Bronchial epithelial cell (primary cell): Measurements from ENCODE around the gene OR1L8. TPM values are rescaled to one million over a fixed set of nuclear protein-coding genes. Genes with fewer than 3 reads are reported as not detected.

Experiments used
- DNase-seq: peaks from one replicate; pipeline ENCODE4 v3.0.0-alpha.2; 2010; ENCODE audit warnings: low read depth
- FAIRE-seq: peaks from 2 replicates; lab custom pipeline; 2011; peaks lifted over from hg19 to GRCh38; lab: Jason Lieb, UNC
- H3K27me3 ChIP-seq: 2 replicates; pipeline ENCODE4 v1.5.1; 2011; ENCODE audit warnings: low read length; ENCODE audit not compliant: control insufficient read depth, insufficient read depth
- H3K36me3 ChIP-seq: 2 replicates; pipeline ENCODE4 v1.5.1; 2011; ENCODE audit warnings: low read length; ENCODE audit not compliant: control insufficient read depth, insufficient read depth
- H3K4me3 ChIP-seq: 2 replicates; pipeline ENCODE4 v1.5.1; 2011; ENCODE audit warnings: mild to moderate bottlenecking, low read depth, low read length, control low read depth
- total RNA-seq: library from RNA; depleted of rRNA; stranded (reverse); fragments of >200 nt; gene quantifications from 2 replicates; pipeline ENCODE4 v1.2.1, GENCODE V29; 2014
- TF ChIP-seq, protein P1 (sequence below): IDR thresholded peaks from 2 replicates; pipeline ENCODE4 v1.5.1; 2011; ENCODE audit warnings: mild to moderate bottlenecking, moderate library complexity, low read length, control low read depth, inconsistent platforms; ENCODE audit not compliant: insufficient read depth, severe bottlenecking

The OR1L8 gene
- total RNA-seq, 1 donor from 2014 or later, result not detected

- TF ChIP-seq, protein P1, sequence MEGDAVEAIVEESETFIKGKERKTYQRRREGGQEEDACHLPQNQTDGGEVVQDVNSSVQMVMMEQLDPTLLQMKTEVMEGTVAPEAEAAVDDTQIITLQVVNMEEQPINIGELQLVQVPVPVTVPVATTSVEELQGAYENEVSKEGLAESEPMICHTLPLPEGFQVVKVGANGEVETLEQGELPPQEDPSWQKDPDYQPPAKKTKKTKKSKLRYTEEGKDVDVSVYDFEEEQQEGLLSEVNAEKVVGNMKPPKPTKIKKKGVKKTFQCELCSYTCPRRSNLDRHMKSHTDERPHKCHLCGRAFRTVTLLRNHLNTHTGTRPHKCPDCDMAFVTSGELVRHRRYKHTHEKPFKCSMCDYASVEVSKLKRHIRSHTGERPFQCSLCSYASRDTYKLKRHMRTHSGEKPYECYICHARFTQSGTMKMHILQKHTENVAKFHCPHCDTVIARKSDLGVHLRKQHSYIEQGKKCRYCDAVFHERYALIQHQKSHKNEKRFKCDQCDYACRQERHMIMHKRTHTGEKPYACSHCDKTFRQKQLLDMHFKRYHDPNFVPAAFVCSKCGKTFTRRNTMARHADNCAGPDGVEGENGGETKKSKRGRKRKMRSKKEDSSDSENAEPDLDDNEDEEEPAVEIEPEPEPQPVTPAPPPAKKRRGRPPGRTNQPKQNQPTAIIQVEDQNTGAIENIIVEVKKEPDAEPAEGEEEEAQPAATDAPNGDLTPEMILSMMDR, result no peak
- Histone ChIP-seq H3K27me3 (peaks cover 2% of the 10 kb centered on the region), H3K4me3 (no peak within 1 kb of the TSS), H3K36me3 (no peaks in the 10 kb centered on the region)
- DNase-seq (no peak), FAIRE-seq (no peak)
Measured at GRCh38 chr9:122527193-122527592, 56.0 kb downstream of the OR1L8 start, which contains the start of gene OR1N1. OR1N1 (minus strand) TSS chr9:122527293; CDS start chr9:122527293, 0 bp downstream.

GRCh38 chr9:122526602-122527001, 56.6 kb downstream of the OR1L8 start:
- DNase-seq (no peak), FAIRE-seq (no peak)
- Histone ChIP-seq H3K36me3 (no peaks in the 10 kb centered on the region), H3K4me3 (no peak overlapping the region), H3K27me3 (peaks cover 2% of the 10 kb centered on the region)
- TF ChIP-seq, protein P1, result no peak

DNA sequence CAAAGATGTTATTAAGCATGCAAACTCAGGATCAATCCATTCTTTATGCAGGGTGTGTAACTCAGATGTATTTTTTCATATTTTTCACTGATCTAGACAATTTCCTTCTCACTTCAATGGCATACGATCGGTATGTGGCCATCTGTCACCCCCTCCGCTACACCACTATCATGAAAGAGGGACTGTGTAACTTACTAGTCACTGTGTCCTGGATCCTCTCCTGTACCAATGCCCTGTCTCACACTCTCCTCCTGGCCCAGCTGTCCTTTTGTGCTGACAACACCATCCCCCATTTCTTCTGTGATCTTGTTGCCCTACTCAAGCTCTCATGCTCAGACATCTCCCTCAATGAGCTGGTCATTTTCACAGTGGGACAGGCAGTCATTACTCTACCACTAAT, 63.8 kb downstream of the OR1L8 start:
- no peak overlapping the region for H3K4me3 ChIP-seq
- FAIRE-seq, result no peak
- TF ChIP-seq, protein P1, result no peak
- H3K27me3 ChIP-seq, result no peaks in the 10 kb centered on the region
- H3K36me3 ChIP-seq, result no peaks in the 10 kb centered on the region
- DNase-seq, result no peak

- no peak for FAIRE-seq
- DNase-seq, result no peak
Measured at GRCh38 chr9:122518841-122519240, 64.3 kb downstream of the OR1L8 start, which contains the start of gene OR1J4. OR1J4 (plus strand) TSS chr9:122519141; CDS start chr9:122519141, 0 bp downstream.

GRCh38 chr9:122518226-122518625, 65.0 kb downstream of the OR1L8 start:
- Histone ChIP-seq H3K27me3 (no peaks in the 10 kb centered on the region), H3K36me3 (no peaks in the 10 kb centered on the region), H3K4me3 (no peak overlapping the region)
- FAIRE-seq (no peak), DNase-seq (no peak)
- TF ChIP-seq, protein P1, result no peak

More at GRCh38 chr9:122518841-122519240, 64.3 kb downstream of the OR1L8 start, which contains the start of gene OR1J4:
- TF ChIP-seq, protein P1, result no peak
- no peak within 1 kb of the TSS for H3K4me3 ChIP-seq
- H3K27me3 ChIP-seq, result no peaks in the 10 kb centered on the region
- H3K36me3 ChIP-seq, result no peaks in the 10 kb centered on the region

Other genes starting within 250 kb of the OR1L8 start
- gene PTGS1, start 212.4 kb downstream of the OR1L8 start, total RNA-seq, result 0.77 and 1.3 TPM in 2 replicates
- not detected in 2 replicates for gene OR1J1, start 105.5 kb downstream of the OR1L8 start, total RNA-seq
- gene OR1J2, start 72.6 kb downstream of the OR1L8 start, total RNA-seq, result not detected in 2 replicates
- gene OR1J4, start 64.2 kb downstream of the OR1L8 start, total RNA-seq, result not detected in 2 replicates
- not detected in 2 replicates for gene OR1N1, start 56.1 kb downstream of the OR1L8 start, total RNA-seq
- not detected in 2 replicates for gene OR1N2, start 30.3 kb downstream of the OR1L8 start, total RNA-seq
- not detected in 2 replicates for gene OR1Q1, start 31.4 kb upstream of the OR1L8 start, total RNA-seq
- gene OR1B1, start 74.2 kb upstream of the OR1L8 start, total RNA-seq, result not detected in 2 replicates
- gene OR1L1, start 78.3 kb upstream of the OR1L8 start, total RNA-seq, result not detected in 2 replicates
- gene OR1L3, start 91.7 kb upstream of the OR1L8 start, total RNA-seq, result not detected in 2 replicates
- not detected in 2 replicates for gene OR1L4, start 140.6 kb upstream of the OR1L8 start, total RNA-seq
- not detected in 2 replicates for gene OR1L6, start 158.9 kb upstream of the OR1L8 start, total RNA-seq
- gene OR5C1, start 205.5 kb upstream of the OR1L8 start, total RNA-seq, result not detected in 2 replicates
- gene OR1K1, start 216.7 kb upstream of the OR1L8 start, total RNA-seq, result not detected in 2 replicates
- gene PDCL, start 245.2 kb upstream of the OR1L8 start, total RNA-seq, result 31.4 and 31.6 TPM in 2 replicates